HG03103 (cell line): ENCODE data around the gene EHMT2.

ENCODE experiments used
- ATAC-seq: cut with Tn5 transposase; IDR thresholded peaks from one replicate; pipeline ENCODE4 v1.9.1; 2021; ENCODE audit warnings: low read depth; ENCODE audit not compliant: unreplicated experiment

The EHMT2 gene

DNA sequence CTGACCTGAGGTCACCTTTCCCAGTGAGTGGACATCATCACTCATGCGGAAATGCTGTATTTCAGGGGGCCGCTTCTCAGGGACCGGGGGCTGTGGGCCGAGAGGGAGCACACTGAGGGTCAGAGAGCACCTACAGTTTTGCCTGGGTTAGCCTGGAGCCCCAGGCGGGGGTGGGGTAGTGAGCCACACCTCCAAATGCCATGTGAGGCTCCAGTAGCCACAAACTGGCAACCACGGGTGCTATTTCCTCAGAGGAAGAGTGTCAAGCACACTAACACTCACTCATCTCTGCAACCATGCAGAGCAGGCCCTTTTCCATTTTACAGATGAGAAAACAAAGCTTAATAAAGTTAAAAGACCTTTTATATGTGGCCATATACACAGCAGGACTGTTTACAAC, 4.7 kb downstream of the EHMT2 start:
- no peak for ATAC-seq

DNA sequence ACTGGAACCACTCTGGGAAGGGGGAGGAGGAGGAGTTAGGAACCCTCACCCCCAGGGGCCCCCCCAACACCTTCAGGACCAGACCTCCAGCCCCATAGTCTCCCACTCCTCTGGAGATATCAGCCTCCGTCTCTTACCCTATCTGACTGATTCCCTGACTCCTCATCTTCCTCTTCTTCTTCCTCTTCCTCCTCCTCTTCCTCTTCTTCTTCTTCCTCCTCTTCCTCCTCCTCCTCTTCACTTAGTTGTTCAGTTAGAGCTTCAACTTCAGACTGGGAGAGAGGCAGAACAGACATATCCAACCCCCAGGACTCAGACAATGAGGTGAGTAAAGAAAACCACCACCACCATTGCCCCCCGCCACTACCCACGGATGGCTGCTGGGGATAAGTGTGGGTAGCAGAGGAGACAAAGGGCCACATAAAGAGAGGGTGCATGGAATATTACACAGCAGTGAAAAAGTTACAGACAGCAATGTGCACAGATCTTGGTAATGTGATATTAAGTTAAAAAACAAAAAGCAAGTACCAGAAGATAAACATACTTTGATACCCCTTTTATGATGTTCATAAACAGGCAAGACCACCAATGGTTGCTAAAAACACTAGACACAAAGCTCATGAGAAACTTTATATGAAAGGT, 8.0 kb downstream of the EHMT2 start:
- ATAC-seq, result no peak

DNA sequence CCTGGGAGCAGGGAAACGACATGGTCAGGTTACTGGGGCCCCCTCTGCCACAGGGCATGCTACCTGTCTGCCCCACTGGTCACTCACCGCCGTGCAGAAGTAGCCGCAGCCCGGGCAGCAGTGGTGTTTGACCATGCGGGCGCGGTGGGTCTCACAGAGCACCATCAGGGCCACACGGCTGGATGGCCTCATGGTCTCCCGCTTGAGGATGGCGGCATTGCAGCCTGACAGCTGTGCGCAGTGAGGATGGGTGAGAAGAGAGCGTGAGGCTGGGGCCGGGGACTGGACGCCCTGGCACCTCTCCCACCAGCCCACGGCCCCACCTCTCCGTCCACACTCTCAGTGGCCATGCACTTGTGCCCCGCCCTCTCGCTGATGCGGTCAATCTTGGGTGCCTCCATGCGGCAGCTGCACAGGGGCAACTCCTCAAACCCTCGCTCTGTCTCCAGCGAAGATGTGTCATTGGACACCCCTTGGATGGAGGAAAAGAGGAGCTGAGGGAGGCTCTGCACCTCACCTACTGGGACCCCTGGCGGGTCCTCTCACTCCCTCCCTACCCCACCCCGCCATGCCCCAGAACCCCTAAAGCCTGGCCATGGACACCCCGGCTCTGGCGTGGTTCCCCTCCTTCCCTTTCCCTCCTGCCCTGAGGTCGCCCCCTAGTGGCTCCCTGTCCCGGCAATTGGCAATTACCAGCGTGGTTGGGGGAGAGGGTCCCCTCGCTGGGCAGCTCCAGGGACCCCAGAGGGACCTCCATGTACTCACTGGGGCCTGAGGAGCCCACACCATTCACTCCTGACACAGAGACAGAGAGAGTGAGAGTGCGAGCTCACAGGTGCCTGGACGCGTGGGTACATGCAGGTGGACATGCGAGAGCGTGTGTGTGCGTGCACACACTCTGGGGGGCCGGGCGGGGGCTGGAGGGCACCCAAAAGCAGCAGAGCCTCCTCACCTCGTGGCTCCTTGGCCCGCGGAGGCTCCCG, 8.9 kb downstream of the EHMT2 start:
- no peak for ATAC-seq

DNA sequence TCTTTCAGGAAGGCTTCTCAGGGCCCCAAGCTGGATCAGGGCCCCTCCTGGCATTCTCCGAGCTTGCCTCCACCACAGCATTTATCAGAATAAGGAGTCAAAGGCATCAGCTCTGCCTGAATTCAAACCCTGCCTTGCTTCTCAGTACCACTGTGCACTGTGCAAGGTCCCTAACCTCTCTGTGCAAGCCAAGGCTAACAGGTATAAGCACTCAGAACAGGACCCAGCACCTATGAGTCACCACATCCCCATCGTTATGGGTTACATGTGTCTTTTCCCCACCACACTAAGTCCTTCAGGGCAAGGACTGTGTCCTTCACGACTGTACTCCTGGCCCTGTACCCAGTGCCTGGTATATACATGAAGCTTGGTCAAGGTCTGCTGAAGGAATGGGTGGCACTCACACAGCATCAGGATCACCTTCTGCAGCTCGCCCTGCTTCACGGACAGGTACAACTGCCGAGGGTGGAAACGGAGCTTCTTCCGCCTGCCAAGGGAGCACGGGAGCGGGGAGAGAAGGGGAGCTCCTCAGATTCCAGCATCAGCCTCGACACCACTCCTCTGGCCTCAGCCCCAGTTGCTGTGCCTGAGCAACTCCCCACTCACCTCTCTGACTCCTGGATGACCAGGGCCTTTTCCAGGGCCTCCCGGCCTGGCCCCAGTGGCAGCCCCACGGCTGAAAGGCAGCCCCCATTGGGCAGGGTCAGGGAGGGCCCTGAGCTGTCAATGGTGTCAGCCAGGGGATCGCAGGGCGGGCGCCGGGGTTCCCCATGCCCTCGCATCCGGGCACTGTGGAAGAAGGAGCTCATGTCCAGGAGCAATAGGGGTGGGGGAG, 10.1 kb downstream of the EHMT2 start:
- no peak for ATAC-seq

DNA sequence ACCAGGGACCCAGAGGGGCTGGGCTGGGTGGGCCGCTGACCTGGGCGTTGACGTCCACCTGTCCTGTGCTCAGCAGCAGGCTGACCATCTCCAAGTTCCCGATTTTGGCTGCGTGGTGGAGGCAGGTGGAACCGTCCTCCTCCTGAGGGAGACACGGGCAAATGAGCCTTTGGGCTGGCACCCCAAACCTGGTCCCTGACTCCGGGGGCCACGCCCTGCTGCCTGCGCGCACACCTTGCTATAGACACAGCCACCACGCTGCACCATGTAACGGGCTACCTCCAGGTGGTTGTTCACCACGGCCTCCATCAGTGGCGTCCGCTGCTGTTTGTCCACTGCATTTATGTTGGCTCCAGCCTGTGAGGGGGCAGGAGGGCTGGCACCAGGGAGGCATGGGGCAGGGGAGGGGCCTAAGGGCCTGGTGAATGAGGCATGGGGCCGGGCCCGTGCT, 10.9 kb downstream of the EHMT2 start:
- no peak for ATAC-seq

DNA sequence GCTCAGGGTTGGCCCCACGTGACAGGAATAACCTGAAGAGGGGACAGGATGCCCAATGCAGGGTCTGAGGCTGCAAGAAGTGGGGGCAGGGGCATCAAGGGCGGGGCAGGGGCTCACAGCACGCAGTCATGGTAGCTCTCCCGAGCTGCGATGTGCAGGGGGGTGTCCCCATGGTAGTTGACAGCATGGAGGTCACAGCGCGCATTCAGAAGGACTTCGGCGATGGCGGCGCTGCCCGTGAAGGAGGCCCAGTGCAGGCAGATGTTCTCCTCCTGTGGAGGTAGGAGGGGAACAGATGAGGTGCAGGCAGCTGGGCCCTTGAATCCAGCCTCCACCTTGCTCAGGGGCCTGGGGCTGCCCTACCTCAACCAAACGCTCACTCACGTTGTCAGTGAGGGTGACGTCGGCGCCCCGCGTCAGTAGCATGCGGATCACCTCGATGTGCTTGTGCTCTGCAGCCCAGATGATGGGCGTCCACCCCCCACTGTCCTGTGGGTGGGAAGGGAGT, 12.9 kb downstream of the EHMT2 start:
- no peak for ATAC-seq

DNA sequence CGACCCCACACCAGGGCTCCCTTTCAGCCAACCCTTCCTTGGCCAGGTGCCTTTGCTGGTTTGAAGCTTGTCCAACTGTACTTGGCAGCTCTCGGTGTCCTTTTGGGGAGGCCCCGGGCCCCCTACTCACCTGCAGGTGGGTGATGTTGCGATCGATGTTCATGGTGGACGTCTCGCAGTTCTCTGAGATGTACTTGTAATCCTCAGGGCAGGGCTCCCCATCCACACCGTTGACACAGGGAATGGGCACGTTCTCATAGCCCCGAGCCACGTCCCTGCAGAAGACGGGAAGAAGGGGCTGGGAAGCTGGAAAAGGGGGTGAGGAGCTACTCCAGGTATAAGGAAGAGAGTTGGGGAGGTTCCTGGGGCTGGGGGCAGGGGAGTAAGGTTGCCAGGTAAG, 13.8 kb downstream of the EHMT2 start:
- no peak for ATAC-seq

DNA sequence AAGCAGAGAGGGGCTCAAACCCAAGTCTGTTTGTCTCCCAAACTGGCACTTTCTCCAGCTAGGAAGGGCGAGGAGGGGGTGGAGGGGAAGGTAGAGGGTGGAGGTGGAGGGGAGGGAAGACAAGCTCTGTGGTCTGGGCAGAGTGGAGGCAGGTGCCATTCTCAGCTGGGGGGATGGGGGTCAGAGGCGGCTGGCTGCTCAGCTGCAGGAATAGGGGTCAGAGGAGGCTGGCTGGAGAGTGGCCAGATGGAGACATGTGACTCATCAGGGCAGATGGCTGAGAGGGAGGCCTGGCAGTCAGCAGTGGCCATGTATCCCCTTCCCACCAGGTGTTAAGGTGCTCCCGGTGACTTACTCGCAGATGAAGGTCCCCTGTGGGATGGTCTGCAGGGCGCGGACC, 15.2 kb downstream of the EHMT2 start:
- no peak for ATAC-seq

DNA sequence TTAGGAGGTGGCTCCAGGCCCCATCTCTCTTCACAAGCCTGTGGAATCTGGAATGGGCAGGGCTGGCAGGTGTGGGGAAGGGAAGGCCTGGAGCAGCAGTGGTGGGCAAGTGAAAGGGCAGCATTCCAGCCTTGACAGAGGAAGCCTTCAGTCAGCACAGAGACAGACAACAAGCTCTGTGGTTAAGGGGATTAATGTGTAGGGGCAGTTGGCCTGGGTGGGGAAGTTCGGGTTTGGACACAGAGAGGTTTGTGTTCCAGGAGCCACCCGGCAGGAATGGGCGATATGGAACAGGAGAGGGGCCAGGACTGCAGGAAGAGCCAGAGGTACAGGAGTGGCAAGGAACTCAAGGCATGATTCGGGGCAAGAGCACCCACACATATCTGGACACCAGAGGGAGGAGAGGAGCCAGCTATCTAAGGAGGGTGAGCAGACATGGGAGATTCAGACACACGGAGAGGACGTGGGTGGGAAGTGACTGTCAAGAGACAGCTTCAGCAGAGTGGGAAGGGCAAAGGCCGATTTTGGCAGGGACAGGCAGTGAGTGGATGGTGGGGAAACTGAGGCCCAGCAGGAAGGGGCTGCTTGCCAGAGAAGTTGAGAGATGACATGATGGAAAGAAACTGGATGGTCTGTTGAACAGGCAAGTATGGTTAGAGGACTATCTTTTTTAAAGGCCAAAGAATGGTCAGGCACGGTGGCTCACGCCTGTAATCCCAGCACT, 16.2 kb downstream of the EHMT2 start:
- no peak for ATAC-seq

DNA sequence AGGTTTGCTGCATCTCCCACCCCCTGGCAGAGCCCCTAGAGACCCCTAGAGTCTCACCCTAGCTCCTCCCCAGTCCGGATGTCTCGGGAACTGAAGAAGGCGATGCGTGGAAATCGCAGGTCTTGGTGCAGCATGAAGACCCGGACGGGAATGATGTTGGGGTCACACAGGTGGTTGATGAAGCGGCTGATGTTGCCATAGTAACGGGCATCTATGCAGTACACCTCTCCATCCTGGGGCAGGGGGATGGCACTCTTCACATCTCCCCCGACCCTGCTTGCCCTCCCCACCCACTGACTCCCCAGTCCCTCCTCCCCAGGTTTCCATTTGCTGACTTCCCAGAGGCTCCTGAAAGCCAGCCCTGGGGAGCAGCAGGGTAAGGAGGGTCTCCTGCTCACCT, 16.9 kb downstream of the EHMT2 start:
- ATAC-seq, result no peak

DNA sequence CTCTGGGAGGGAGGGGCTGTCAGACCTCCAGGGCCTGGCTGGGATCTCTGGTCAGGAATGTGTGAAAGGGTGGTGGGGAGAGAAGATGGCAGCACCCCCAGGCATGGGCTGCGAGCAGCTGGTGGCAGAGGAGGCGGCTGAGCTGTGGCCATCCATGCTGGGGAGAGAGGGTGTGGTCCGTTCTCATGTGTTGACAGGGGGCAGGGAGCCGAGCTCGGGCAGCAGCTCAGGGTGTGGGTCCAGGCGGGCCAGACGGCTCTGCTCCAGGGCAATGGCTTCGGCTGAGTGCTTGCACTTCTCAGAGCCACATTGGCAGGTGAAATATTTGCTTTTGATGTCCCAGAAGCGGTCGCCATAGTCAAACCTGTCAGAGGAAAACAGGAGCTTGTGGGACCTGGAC, 17.6 kb downstream of the EHMT2 start:
- ATAC-seq, result no peak

DNA sequence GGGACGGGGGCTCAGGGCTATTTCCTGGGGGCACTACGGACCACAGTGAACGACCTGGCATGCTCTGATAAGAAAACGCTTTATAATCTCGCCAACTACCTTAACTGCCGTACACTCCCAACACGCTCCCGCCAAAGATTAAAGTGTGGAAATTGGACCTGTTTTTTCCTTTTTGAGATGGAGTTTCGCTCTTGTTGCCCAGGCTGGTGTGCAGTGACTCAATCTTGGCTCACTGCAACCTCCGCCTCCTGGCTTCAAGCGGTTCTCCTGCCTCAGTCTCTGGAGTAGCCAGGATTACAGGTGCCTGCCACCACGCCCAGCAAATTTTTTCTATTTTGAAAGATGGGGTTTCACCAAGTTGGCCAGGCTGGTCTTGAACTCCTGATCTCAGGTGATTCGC, 18.4 kb downstream of the EHMT2 start:
- no peak for ATAC-seq

DNA sequence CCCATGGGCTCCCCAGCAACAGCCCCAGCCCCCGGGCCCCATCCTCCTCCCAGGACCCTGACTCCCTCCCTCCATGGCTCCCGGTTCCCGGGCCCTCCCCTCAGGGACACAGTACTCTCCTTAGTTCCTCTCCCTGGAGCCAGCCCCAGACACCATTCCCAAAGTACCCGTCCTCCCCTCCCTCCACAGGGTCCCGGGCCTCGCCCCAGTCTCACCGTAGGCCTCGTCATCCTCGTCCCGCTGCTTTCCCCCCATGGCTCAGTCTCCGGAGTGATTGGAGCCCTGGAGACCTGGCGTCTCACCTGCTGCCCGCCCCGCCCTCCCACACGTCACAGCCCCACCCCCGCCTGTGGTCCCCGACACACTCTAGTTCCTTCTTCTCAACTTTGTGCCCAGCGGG, 18.8 kb downstream of the EHMT2 start, which contains the start of gene SLC44A4:
Gene SLC44A4, minus strand, starts transcription at position 272 of the 400 bp plus-strand sequence. Its CDS starts 17 bp downstream, at position 255.
- no peak for ATAC-seq

DNA sequence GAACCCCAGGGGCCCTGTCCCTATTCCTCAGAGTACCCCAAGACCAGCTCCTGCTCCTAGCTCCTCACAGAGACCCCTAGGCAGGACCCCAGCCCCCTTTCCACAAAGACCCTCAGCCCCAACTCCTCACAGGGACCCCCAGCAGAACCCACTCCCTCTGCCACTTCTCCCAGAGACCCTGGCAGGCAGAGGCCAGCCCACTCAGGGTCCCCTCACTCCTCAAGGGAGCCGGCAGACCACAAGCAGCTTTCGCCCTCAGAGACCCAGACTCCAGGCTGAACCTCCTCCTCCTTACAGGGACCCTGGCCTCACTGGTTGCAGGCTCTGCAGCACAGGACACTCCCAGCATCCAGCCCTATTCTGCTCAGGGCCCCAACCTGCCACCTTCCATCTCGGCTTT, 19.3 kb downstream of the EHMT2 start:
- no peak for ATAC-seq

DNA sequence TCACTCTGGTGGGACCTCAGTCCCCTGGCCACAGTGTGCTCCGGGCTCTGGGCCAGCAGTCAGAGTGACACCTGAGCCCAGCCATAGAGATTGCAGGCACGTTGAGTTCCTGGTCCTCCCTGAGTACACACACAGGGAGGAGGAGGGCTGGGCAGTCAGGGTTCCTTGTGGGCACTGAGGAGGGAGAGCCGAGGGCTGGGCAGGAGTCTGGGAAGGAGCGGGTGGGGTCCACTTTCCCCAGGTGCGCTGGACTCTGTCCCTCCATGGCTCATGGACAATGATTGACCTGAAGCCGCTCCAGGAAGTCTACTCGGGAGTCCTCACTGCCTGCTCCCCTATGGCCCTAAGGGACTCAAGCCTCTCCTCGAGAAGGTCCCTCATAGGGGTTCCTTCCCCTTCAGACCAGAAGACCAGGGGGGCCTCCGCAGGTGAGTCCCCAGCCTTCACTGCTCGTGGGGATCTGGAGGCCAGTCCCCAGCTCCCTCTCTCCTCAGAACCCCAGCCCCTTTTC, 19.8 kb downstream of the EHMT2 start:
- no peak for ATAC-seq

DNA sequence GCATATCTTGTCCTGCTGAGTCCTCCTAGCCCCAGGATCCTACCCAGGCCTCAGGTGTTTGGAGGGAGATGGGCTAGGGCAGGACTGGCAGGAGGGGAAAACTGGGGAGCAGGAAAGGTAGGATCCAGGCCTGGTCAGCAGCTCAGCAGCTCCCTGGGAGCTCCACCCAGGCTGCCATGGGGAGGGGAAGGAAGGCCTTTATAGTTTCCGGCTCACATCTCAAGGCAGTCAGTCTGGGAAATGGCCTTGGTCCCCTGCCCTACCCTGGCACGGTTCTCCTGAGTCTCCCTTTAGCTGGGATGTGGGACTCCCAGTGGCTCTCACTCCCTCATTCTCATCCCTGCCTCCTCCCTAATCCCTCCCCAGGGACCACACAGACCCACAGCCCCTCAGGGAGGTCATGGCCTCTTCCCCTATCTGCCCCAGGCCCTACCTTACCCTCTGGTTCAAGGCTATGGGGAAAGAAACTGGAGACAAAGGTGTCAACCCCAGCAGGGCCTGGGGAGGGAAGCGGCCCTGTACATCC, 20.3 kb downstream of the EHMT2 start:
- ATAC-seq, result no peak

DNA sequence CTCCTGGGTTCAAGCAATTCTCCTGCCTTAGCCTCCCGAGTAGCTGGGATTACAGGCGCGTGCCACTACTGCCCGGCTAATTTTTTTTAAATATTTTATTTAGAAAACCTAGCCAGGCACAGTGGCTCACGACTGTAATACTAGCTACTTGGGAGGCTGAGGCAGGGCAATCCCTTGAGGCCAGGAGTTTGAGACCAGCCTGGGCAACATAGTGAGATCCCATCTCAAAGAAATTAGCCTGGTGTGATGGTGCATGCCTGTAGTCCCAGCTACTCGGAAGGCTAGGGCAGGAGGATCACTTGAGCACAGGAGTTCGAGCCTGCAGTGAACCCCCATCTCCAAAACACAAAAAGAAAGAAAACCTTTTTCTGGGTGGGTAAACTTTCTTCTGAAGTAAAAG, 21.1 kb downstream of the EHMT2 start:
- ATAC-seq, result no peak

DNA sequence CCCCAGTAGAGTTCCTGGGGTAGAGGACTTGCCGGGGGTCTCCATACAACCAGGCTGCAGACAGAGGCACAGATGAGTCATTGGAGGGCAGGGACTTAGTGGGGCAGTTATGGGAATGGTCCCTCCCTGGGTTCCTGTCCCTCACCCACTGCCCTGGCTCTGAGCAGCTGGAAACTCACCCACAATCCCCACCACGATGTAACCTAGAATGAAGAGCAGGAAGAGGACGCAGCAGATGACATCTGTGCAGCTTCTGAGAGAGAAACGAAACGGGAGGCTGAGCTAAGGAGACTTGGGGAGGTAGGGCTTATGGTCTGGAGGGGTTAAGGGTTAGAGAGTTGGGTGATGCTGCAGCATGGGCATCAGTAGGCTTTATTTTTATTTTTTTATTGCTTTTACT, 21.6 kb downstream of the EHMT2 start:
- no peak for ATAC-seq

DNA sequence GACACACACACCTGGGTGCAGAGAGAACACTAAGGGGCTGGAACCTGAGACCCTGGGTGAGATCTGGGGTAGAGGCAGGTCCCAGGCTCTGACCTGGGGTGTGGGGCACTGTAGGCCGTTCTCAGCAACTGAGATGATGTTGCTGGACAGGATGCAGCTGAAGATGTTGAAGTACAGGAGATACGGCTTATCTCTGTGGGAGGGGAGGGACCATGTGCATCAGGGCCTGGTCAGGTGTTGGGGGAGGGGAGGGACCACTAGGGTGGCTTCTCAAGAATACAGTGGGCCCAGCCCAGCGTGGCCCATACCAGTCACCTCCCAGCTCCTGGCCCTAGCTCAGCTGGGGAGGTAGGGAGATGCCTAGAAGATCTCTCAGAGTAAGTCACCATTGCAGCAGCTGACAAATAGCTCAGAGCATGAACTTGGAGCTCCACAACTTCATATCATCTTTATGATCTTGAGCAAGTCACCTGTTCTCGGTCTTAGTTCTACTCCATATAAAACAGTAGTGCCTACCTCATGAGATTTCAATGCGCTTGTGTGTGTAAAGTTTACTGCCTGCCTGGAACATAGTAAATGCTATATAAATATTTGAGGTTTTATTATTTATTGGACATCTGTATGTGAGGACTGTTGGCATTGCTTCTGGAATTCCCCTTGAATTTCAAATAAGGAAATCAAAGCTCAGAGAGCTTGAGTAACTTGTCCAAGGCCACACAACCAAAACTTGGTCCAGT, 22.5 kb downstream of the EHMT2 start:
- ATAC-seq, result no peak
